NCI-H2029 (cell line): ENCODE data around the gene SAFB2.

Experiments used
- DNase-seq: peaks from one replicate; lab custom pipeline; 2025; lab: John Stamatoyannopoulos, UW

SAFB2 gene

DNA sequence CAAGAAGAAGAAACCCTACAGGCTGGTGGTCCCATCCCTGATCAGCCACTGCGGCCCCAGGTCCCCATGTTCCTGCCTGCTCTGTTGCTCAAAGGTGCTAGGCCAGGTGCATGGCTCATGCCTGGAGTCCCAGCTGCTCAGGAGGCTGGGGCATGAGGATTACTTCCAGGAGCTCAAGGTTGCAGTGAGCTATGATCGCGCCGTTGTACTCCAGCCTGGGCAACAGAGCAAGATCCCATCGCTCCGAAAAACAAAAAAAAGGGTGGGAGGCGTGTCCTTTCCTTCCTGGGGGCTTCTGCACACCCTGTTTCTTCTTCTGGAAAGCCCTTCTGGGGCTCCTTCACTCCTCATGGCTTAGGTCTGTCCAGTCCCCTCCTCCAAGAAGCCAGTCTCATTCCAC, 42.9 kb downstream of the SAFB2 start:
- no peak for DNase-seq

DNA sequence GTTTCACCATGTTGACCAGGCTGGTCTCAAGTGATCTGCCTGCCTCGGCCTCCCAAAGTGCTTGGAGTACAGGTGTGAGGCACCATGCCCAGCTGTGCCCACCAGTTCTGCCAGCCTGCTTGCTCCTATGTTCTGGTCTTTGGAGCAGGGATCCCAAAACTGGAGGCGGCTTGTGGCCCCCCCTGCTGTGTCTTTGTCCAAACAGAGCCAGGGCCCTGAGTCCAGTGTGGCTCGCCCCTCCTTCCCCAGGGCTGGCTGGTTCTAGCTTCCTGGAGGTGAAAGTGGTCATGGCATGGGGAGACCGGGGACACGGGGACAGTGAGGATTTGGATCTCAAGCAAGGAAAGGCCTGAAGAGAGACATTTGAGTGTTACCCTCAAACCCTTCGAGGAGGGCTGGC, 43.3 kb downstream of the SAFB2 start:
- no peak for DNase-seq

DNA sequence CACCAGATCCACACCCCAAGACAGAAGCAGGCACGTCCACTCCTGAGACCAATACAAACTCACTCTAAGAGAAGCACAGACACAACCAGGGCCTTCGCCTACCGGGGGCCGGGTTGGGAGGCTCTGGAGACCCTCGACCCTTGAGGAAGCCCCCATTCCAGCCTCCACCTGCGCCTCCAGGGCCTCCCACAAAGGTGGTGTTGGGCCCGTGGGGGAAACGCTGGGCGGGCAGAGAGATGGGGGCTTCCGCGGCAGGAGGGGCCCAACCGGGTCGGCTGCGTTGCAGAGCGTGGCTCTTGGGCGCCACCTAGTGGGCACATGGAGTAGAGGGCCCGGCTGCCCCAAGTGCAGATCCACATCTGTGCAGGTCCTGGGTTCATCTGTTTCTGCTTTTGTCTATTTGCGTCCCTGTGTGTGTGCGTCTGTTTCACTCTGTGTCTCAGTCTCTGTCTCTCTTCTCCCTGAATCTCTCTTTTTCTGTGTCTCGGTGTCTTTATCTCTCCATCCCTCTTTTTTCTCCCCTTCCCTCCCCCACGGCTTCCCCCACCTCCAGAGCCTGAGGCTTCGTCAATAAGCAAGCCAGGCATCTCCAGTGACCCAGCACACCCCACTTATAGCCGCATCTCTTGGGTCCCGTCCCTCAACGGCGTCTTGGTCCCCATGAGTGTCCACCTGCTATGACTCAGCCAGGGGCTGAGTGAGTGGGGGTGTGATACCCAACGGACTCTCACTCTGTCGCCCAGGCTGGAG, 44.3 kb downstream of the SAFB2 start:
- DNase-seq = peak; percentile 50

DNA sequence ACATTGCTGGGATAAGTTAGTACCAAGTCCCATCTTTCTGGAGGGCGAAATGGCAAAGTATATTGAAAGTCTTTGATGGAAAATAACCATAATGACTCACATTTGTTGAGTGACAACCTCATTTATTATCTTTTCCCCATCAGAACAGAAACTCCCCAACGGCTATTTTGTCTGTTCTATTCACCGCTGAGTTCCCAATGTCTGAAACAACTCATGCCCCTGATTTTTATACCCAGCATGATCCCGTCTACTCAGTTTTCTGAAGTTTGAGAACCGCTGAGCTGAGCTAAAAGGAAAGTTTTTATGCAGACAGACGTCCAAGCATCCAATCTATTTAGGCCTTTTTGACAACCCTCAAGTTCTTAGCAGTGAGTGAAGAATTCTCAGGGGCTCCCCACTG, 47.0 kb downstream of the SAFB2 start:
- no peak for DNase-seq

- no peak for DNase-seq
These were observed 49.9 kb downstream of the SAFB2 start for GRCh38 chr19:5572556-5573286.

- DNase-seq = no peak
These were observed 50.8 kb downstream of the SAFB2 start for GRCh38 chr19:5571777-5572176.

DNA sequence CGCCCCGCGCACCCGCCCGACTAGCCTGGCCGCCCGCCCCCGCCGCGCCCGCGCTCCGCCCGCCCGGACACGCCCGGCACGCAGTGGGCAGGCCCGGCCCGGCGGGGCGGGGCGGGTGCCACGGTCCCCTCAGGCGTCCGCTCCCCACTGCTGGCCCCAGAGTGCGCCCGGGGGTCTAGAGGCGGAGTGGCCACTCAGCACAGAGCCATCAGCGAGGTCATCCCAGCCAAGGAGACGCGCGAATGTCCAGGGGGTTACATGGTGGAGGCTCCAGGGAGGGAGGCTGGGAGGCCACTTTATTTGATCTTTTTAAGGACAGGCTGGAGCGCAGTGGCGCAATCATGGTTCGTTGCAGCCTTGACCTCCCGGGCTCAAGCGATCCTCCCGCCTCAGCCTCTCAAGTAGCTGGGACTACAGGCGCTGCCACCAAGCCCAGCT, 54.6 kb downstream of the SAFB2 start:
- DNase-seq = no peak

- DNase-seq = no peak
These were observed 55.1 kb downstream of the SAFB2 start, which contains the start of gene TINCR for GRCh38 chr19:5567360-5567969. TSS of gene TINCR (minus strand) at chr19:5567953.

GRCh38 chr19:5564930-5565329, 57.6 kb downstream of the SAFB2 start:
- no peak for DNase-seq

DNA sequence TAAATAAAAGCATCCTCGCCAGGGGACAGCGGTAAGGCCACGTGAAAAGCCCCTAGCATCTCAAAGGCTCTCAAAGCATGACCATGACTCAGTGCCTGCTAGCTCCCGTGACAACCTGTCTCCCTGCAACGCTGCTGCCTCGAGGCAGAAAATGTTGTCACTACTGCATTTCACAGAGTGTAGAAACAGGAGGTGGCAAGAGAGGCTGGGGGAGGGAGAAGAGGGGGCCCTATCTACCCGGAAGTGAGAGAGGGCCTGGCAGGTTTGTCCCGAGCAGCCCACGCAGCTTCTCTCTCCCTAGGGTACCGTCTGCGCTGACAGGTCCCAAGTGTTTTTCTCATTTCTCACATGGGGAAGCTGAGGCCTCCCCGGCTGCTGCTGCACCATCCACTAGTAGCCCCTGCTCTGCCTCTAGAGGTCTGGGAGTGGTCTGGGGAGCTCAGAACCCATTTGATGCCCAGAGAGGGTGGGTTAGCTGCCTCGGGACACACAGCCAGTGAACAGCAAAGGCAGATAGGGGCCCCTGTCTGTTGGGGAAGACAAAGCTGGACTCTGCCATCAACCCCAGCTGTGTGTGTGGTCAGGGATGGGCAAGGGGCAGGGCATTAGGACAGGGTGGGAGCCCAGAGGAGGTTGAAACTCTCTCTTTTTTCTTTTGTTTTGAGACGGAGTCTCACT, 58.5 kb downstream of the SAFB2 start:
- no peak for DNase-seq

DNA sequence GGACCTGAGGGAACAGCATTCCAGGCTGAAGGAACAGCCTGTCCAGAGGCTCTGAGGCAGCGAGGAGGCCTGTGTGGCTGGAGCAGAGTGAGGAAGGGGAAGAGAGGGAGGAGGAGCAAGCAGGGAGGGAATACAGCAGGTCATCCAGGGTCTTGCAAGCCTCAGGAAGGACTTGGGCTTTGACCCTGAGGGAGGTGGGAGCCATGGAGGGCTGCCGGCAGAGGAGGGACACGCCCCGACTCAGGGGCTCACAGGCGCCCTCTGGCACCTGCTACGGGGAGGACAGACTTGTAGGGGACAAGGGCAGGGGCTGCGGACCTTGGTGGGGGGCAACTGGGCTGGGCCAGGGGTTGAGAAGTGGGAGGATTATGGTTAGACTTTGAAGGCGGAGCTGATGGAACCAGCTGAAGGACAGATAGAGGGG, 59.6 kb downstream of the SAFB2 start:
- DNase-seq = no peak

- DNase-seq = no peak
These were observed 60.3 kb downstream of the SAFB2 start for GRCh38 chr19:5562280-5562679.

DNA sequence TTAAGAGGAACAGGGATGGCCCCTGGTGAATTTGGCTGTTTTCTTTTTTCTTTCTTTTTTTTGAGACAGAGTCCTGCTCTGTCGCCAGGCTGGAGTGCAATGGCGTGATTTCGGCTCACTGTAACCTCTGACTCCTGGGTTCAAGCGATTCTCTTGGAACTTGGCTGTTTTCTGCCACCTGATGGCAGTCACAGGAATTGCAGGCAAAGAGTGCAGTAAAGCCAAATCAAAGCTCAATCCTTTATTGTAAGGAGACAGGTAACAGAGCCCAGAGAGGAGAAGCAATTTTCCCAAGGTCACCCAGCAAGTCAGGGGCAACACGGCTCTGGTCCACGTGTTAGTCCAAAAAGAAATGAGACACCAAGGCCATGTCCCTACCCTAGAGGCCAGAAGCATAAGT, 61.0 kb downstream of the SAFB2 start:
- DNase-seq = no peak

DNA sequence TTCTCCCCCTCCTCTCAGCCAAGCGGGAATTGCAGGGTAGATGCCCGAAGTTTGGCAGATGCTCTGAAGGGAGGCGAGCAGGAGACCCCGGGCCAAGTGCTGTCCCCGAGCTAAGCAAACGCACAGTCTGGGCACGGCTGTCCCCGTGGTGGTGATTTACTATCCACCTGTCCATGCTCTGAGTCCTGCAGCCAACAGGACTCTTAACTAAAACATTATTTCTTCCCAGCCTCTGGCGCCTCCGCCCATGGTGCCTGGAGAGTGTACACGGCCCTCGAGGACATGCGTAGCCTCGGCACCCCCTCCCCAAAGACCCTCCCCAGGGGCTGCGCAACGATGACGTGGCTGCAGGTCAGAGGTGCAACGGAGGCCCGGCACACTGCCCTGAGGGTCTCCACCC, 62.4 kb downstream of the SAFB2 start:
- DNase-seq = no peak

DNA sequence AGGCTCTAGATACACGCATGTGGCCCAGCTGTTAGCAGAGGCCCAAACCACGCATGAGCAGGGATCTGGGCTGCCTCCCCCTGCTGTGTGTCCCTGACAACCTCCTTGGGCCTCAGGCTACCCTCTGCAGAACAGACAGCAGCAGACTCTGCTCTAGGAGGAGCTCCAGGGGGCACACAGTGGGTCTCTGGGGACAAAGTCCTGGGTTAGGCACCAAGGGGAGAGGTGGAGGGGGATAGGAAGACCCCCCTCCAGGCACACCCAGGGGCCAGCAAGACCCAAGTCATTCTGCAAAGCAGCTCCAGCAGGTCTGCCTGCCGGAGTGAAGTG, 62.8 kb downstream of the SAFB2 start:
- DNase-seq = no peak

- DNase-seq = no peak
These were observed 64.4 kb downstream of the SAFB2 start for GRCh38 chr19:5558101-5558621.

DNA sequence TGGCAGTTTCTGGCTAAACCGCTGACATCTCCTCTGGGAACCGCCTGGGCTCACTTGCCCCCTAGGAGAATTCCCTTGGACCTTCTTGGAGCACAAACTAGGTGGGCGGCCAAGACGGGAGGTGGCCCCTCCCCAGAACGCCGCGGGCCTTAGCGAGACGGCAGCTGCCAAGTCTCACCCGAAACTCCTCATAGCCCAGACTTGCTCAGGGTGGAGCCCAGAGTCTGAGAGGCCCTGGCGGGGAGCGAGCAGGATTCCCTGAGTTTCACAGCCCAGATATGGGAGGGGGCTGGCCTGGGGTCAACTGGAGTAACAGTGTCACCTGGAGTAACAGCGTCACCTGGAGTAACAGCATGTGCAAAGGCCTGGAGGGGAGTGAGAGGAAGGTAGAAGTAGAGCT, 64.9 kb downstream of the SAFB2 start:
- no peak for DNase-seq

DNA sequence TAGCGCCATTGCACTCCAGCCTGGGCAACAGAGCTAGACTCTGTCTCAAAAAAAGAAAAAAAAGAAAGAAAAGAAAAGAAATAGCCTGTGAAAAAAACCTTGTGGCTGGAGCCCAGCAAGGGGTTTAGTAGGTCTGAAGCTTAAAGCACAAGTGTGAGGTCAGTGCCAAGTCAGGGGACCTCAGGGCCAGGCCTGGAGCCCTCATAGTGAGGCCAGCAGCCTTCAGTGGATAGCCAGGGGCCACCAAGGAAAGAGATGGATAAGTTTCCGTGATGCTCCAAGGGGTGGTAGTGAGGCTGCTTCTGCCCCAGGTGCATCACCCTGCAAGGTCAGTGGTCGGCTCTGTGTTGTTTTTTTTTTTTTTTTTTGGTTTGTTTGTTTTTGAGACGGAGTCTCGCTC, 67.7 kb downstream of the SAFB2 start:
- DNase-seq = no peak

- DNase-seq = no peak
These were observed 68.7 kb downstream of the SAFB2 start for GRCh38 chr19:5553892-5554291.

- peak; percentile 49 for DNase-seq
These were observed 74.7 kb downstream of the SAFB2 start for GRCh38 chr19:5547881-5548280.

GRCh38 chr19:5545984-5546383, 76.6 kb downstream of the SAFB2 start:
- no peak for DNase-seq

DNA sequence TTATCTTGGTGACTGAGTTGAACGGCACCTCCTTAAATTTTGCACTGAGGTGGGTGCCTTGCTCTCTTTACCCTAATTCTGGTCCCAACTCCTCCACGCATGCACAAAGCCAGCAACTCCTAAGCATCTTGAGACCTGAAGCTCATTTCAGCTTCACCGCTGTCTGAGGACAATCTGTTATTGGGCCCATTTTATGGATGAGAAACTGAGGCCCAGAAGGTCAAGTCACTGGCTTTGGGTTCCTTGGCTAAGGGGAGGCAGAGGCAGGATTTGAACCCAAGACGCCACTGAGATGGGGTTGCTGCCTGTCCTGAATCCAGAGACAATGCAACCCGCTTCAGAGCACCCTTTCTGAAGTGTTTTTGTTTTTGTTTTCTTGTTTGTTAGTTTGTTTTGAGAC, 77.5 kb downstream of the SAFB2 start:
- no peak for DNase-seq
